Suppressor macrophage (primary cell): ENCODE measurements around the gene DSCAML1.

Source experiments
- DNase-seq, 4 experiments: peaks; one replicate each; pipeline ENCODE4 v3.0.0-alpha.2; 2020 to 2022

The DSCAML1 gene

DNA sequence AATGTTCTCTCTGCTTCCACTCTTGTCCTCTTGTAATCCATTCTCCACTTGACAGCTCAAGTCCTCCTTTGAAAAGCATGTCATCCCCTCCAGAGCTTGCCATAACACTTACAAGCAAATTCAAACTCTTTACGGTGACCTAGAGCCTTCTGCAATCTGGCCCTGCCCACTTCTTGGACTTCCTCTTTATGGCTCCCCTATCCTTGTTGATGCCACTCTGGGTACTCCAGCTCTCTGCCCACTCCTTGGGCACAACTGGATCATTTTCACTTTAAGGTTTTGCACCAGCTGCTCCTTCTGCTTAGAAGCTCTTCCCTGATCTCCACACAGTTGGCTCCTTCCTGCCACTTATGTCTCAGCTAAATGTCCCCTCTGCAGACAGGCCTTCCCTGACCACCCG lies 217.9 kb downstream of the DSCAML1 start:
- peak; percentile 39 to 65 (median 64) for DNase-seq

DNA sequence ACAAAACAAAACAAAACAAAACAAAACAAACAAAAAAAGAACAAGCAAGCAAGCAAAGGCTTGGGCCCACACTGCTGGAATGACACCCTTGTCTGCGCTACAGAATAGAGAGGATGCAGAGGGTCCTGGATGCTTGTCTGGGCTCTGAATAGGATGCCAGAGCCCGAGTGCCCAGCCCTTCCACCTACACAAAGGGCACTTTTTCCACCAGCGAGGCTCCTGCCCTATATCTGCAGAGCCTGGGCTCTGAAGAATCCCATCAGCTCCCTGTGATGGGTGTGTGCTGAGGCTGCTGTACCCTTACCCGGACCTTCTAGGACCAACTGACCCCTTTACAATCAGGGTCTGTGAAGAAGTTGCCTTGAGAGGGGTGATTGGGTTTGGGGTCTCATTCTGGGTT lies 221.2 kb downstream of the DSCAML1 start:
- no peak for DNase-seq

DNA sequence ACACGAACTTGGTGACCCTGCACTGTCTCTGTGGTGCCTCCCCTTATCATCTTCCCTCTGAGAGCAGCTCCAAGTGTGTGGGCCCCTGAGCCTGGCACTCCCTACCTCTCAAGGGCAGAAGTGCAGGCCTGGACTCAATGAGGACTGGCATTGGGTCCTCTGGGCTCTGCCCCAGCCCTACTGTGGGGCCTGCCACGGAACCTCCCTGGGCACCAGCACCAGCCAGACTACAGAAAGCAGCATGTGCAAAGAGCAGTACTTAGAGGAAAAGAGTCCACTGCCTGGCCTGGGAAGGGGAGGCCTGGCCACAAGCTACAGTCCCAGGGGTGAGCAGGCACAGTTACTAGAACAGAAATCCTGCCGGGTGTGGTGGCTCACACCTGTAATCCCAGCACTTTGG lies 222.5 kb downstream of the DSCAML1 start:
- DNase-seq = no peak

- no peak for DNase-seq
These were observed 223.7 kb downstream of the DSCAML1 start for GRCh38 chr11:117573326-117573725.

- no peak for DNase-seq
These were observed 224.3 kb downstream of the DSCAML1 start for GRCh38 chr11:117572671-117573070.

- peak in 3 of 4 experiments; percentile 3 to 12 (median 10) for DNase-seq
These were observed 224.9 kb downstream of the DSCAML1 start for GRCh38 chr11:117572129-117572528.

DNA sequence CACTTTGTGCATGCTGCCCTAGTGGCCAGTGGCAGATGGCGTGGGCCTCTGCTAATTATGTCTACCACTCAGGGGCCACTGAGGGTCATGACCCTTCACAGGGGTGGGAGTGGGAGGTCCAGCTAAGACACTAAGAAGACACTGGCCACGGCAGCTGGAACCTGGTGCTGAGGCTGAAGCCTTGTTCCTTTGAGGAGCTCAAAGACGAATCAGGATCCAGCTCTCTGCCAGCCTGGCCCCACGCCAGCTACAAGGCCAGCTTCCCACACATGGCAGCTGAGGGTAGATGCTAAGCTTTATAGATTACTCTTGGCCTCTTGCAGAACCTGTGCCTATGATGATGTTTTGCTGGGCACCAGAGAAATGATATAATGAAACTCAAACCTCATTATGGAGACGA lies 226.3 kb downstream of the DSCAML1 start:
- peak in 3 of 4 experiments; percentile 6 to 26 (median 24) for DNase-seq

DNA sequence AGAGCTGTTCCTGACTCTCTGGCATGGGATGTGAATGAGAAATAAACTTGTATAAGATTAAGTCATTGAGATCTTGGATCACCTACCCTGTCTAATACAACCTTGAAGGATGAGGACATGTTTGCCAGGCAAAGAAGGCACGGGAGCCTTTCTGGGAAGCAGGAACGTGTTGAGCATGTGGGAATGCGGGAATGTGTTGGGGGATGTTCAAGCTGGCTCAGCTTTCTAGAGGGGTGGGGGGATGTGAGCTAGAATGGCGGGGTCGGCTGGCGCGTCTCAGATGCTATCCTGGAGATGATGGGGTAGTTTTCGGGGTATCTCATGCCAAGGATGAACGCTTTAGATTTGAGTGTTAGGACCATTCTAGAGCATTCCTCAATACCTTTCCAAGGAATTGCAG lies 227.1 kb downstream of the DSCAML1 start:
- no peak for DNase-seq

- no peak for DNase-seq
These were observed 231.3 kb downstream of the DSCAML1 start for GRCh38 chr11:117565709-117566108.

- no peak for DNase-seq
These were observed 232.7 kb downstream of the DSCAML1 start for GRCh38 chr11:117564321-117564720.

DNA sequence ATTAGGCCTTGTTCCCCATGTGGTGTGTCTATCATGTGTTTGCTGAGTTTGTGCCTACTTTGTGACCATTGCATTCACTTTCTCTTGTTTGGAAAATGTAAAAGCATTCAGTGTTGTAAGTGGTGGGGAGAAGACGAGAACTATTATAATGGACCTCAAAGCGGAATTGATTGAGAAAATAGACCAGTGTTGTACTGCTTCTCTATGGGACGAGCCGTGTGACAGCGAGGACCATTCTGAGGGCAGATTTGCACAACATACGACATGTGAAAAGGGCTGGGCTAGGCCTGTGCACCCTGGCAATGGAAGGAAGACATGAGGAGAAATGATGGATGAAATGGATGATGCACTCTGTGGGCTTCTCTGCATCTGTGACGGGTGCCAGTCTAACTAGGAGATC lies 233.5 kb downstream of the DSCAML1 start:
- no peak for DNase-seq

DNA sequence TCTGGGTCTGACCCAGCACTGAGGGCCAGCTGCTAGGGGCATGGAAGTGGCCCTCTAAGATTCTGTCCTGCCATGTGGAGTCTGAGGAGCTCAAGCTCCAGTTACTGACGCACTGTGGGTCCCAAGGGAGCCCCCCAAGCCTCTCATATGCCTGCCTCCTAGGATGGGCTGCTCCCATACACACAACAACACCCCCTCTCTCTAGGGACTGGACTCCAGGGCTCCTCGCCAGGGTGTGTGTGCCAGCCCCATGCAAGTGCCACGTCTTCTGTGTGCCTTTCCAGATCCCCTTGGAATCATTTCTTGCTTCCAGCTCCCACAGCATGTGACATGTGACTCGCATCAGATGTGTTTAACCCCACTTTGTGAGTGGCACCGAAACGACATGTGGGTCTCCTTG lies 234.9 kb downstream of the DSCAML1 start:
- DNase-seq = no peak

DNA sequence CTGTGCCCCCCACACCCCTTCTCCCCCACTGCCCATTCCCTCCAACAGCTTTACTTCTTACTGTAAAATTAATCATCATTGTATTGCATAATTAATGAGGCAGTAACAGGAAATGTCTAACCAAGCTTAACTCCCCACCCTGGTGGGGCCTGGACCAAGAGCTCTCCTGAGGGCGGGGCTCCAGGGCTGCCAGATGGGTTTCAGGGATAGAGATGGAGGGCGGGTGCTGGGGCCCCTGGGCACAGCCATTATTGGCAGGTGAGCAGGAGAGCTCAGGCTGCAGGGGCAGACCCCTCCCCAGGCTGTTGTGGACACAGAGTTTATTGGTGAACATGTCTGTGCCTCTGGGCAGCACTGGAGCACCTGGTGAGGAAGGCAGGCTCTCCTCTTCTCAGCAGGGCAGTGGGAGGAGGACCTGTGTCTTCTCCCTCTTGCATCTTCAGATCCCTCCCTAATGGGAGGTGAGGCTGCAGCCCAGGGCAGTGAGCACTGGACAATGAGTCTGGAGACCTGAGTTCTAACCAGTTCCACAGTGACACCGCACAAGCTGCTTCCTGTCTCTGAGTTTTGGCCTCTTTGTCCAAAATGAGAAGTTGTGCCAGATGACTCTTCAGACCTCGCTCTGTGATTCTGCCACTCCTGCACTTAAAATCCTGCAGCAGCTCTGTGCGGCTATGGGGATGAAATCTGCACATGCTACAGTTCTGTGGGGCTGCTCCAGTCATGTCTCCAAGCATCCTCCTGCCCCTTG lies 236.1 kb downstream of the DSCAML1 start:
- peak in 1 of 4 experiments; percentile 7 for DNase-seq

DNA sequence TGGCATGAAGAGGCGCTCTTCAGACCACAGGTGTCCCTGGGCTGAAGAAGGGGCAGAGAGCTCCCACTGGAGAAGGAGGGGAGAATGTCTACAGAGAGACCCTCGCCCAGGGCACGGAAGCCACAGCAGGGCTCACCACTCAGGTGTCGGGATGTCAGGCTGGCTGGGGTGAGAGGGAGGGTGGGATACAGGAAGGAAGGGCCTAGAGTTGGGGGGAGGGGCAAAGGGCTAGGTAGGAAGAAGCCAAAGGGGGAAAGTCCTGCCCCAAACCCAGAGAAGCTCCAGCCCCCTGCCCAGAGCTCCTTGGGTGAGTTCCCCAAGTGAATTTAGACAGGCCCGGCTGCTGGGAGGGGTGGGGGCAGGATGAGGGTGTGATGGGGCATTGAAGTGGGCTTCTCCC lies 237.3 kb downstream of the DSCAML1 start:
- no peak for DNase-seq

DNA sequence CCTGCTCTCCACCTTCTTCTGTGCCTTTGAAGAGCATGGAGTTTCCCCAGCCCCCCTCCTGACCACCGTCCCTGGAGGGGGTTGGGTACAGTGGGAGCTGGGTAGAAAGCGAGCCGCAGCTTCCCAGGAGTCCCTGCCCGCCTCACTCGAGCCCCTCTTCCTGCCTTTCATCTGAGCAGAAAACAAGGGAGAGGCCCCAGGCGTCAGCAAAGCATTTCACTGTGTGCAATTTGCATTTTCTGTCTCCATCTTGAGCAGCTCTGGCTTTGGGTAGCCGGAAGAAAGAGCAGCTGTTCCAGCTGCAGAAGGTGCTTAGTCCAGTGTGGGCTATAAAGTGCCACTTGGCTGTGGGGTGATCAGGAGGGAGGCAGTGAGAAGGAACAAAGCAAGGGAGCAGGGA lies 239.7 kb downstream of the DSCAML1 start:
- DNase-seq = no peak

GRCh38 chr11:117554601-117555333 lies 242.2 kb downstream of the DSCAML1 start:
- DNase-seq = no peak

DNA sequence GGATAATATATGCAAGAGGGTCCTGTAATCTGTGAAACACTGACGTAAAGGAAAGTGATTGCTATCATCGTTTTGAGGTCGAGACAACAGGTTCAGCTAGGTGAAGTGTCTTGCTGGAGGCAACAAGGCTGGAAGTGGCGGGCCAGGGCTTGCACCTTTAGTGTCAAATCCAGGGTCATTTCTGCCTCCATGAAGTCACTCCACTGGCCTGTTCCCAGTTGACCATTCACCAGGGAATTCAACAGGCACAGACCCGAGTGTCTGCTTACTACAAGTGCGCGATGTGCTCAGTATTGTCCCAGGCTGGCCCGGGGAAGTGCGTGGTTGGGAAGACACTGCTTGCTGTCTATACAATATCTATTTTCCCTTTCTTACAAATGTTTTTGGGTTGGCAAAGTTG lies 244.4 kb downstream of the DSCAML1 start:
- DNase-seq = no peak

- DNase-seq = no peak
These were observed 245.2 kb downstream of the DSCAML1 start for GRCh38 chr11:117551761-117552343.

GRCh38 chr11:117550466-117550865 lies 246.6 kb downstream of the DSCAML1 start:
- DNase-seq = no peak

- DNase-seq = no peak
These were observed 247.6 kb downstream of the DSCAML1 start for GRCh38 chr11:117549417-117549816.

- DNase-seq = no peak
These were observed 248.1 kb downstream of the DSCAML1 start for GRCh38 chr11:117548876-117549275.

GRCh38 chr11:117547946-117548345 lies 249.1 kb downstream of the DSCAML1 start:
- DNase-seq = no peak

GRCh38 chr11:117547195-117547850 lies 249.7 kb downstream of the DSCAML1 start:
- no peak for DNase-seq
